Measurements from ENCODE around the gene SPRR2E.

GRCh38 chr1:153140484-153140883 lies 46.2 kb upstream of the SPRR2E start:
- TF ChIP-seq CTCF (IDR thresholded peaks at IDR 0.05) (no peak), EP300 (IDR thresholded peaks at IDR 0.05) (no peak)
